Neural crest cell (in vitro differentiated cells): Measurements from ENCODE around the gene COL8A2. TPM values are rescaled to one million over a fixed set of nuclear protein-coding genes. Genes with fewer than 3 reads are reported as not detected.

Source experiments
- DNase-seq: peaks from one replicate; pipeline ENCODE4 v3.0.0; 2021; ENCODE audit warnings: low read depth, mixed read lengths, low spot score
- H3K27ac Mint-ChIP-seq: one replicate; pipeline ENCODE4 v1.8.0; 2021; ENCODE audit warnings: mild to moderate bottlenecking, mixed read lengths; ENCODE audit not compliant: unreplicated experiment
- H3K27me3 Mint-ChIP-seq: 2 replicates; pipeline ENCODE4 v1.8.0; 2021; ENCODE audit warnings: low read depth, mild to moderate bottlenecking, mixed read lengths
- H3K36me3 Mint-ChIP-seq: 2 replicates; pipeline ENCODE4 v1.8.0; 2021; ENCODE audit warnings: low read depth, mild to moderate bottlenecking, mixed read lengths
- H3K4me1 Mint-ChIP-seq: 2 replicates; pipeline ENCODE4 v1.8.0; 2021; ENCODE audit warnings: mixed read lengths
- H3K4me3 Mint-ChIP-seq: one replicate; pipeline ENCODE4 v1.8.0; 2021; ENCODE audit warnings: mild to moderate bottlenecking, mixed read lengths
- H3K9me3 Mint-ChIP-seq: 2 replicates; pipeline ENCODE4 v1.8.0; 2021; ENCODE audit warnings: mixed read lengths
- total RNA-seq: library from RNA; stranded (reverse); gene quantifications from 2 replicates; pipeline ENCODE4 v1.2.1, GENCODE V29; 2021
- TF ChIP-seq, protein P1 (sequence below): fragments of 200-600 bp; sonication (generic); conservative IDR thresholded peaks from 2 replicates; pipeline ENCODE4 v1.5.0; 2021; ENCODE audit warnings: antibody characterized with exemption, mild to moderate bottlenecking

The COL8A2 gene
- total RNA-seq, 1 donor from 2014 or later, result 0.09 TPM

DNA sequence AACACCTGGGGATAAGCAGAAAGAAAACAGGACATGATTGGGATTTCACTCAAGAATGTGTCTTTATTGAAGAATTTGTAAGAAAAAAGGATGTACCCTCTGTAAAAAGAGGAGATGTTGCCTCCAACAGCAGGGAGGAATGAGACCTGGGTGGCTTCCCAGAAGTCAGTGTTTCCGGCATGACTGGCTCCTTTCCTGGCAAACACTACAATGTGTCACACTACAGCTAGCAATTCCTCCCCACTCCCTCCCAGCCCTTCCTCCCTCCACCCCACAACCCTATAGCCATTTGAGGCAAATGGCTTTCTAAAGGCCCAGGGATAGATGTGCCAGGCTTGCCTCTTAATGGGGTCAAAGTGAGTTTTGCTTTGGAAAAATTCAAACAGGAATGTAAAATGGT, 11.5 kb upstream of the COL8A2 start:
- no peaks in the 10 kb centered on the region for H3K27me3 Mint-ChIP-seq
- H3K4me3 Mint-ChIP-seq, result no peak overlapping the region
- H3K27ac Mint-ChIP-seq, result no peak overlapping the region
- peaks cover 12% of the 10 kb centered on the region for H3K4me1 Mint-ChIP-seq
- DNase-seq, result no peak
- H3K9me3 Mint-ChIP-seq, result no peaks in the 10 kb centered on the region
- TF ChIP-seq, protein P1, sequence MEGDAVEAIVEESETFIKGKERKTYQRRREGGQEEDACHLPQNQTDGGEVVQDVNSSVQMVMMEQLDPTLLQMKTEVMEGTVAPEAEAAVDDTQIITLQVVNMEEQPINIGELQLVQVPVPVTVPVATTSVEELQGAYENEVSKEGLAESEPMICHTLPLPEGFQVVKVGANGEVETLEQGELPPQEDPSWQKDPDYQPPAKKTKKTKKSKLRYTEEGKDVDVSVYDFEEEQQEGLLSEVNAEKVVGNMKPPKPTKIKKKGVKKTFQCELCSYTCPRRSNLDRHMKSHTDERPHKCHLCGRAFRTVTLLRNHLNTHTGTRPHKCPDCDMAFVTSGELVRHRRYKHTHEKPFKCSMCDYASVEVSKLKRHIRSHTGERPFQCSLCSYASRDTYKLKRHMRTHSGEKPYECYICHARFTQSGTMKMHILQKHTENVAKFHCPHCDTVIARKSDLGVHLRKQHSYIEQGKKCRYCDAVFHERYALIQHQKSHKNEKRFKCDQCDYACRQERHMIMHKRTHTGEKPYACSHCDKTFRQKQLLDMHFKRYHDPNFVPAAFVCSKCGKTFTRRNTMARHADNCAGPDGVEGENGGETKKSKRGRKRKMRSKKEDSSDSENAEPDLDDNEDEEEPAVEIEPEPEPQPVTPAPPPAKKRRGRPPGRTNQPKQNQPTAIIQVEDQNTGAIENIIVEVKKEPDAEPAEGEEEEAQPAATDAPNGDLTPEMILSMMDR, result no peak
- no peaks in the 10 kb centered on the region for H3K36me3 Mint-ChIP-seq

DNA sequence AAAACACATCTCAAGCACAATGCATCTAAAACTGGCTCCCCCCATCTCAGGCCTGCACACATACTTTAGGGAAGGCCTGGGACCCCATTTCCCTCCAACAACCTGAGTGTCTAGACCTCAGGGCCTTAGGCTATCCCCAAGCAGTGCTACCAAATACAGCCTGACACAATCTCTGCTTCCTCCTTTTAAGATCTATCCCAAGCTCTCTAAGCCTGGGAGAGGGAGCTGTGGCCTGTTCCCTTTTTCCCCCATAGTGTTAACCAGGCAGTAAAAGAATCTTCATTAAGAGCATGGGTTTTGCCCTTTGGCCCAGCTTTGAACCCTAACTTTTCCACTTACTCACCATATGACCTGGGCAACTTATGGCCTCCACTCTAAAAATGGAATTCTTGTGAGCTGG, 10.8 kb upstream of the COL8A2 start:
- H3K4me3 Mint-ChIP-seq, result no peak overlapping the region
- no peaks in the 10 kb centered on the region for H3K9me3 Mint-ChIP-seq
- no peak for DNase-seq
- H3K36me3 Mint-ChIP-seq, result no peaks in the 10 kb centered on the region
- peaks cover 12% of the 10 kb centered on the region for H3K4me1 Mint-ChIP-seq
- TF ChIP-seq, protein P1, result no peak
- H3K27me3 Mint-ChIP-seq, result no peaks in the 10 kb centered on the region
- no peak overlapping the region for H3K27ac Mint-ChIP-seq

DNA sequence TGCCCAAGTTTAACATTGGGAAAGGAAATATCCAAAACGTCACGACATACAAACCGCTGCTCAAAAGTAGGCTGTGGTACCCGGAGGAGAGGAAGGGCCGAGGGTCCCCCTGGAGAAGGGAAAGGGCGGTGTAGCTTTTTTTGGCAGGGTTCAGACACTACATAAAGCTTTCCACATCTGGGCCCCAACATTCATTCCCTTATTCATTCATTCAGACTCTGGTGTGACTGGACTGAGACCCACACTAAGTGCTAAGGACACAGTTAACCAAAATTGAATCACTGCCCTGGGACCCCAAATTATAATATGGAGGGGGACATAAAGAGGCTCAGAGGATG, 10.3 kb upstream of the COL8A2 start:
- TF ChIP-seq, protein P1, result no peak
- no peak overlapping the region for H3K27ac Mint-ChIP-seq
- no peaks in the 10 kb centered on the region for H3K9me3 Mint-ChIP-seq
- H3K4me3 Mint-ChIP-seq, result no peak overlapping the region
- no peaks in the 10 kb centered on the region for H3K27me3 Mint-ChIP-seq
- DNase-seq, result no peak
- peaks cover 12% of the 10 kb centered on the region for H3K4me1 Mint-ChIP-seq
- no peaks in the 10 kb centered on the region for H3K36me3 Mint-ChIP-seq

DNA sequence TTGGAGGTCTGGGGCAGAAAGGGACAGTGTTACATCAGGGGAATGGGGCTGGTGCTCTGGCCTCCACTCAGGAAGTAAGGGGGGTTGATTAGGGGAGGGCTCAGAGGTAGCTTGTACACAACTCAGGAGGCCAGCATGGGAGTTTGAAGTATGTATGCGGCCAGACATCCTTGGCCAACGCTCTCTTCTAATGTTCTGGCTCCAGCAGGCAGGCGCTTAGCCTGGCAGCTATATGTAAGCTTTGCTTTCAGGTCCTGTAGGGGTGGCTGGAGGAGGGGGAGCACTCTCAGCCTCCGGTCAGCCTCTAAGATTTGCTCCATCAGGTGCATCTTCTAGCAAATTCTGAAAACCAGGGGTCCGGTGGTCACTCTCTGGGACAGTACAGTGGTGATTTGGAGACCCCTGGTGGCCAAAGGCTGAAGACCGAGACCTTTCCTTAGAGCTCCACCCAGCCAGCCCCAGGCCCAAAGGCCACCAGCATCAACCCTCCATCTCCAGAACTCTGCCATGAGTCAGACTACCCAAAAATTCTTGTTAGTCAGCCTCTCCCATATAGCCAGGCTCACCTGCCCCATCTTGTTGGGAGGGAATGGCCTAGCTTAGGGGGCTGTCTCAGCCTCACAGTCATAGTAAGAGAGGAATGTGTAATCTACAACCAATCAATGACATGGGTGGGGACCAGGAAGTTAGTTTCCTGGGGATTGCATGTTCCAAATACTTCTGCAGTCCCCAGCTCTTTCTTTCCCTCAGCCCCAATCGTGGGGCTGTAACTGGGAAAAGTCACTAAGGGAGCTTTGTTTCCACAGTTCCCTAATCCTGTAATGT, 9.7 kb upstream of the COL8A2 start:
- TF ChIP-seq, protein P1, result peak; percentile 75
- H3K9me3 Mint-ChIP-seq, result no peaks in the 10 kb centered on the region
- H3K4me3 Mint-ChIP-seq, result no peak overlapping the region
- peaks cover 12% of the 10 kb centered on the region for H3K4me1 Mint-ChIP-seq
- peak; percentile 79 for DNase-seq
- H3K36me3 Mint-ChIP-seq, result no peaks in the 10 kb centered on the region
- H3K27ac Mint-ChIP-seq, result no peak overlapping the region
- no peaks in the 10 kb centered on the region for H3K27me3 Mint-ChIP-seq

DNA sequence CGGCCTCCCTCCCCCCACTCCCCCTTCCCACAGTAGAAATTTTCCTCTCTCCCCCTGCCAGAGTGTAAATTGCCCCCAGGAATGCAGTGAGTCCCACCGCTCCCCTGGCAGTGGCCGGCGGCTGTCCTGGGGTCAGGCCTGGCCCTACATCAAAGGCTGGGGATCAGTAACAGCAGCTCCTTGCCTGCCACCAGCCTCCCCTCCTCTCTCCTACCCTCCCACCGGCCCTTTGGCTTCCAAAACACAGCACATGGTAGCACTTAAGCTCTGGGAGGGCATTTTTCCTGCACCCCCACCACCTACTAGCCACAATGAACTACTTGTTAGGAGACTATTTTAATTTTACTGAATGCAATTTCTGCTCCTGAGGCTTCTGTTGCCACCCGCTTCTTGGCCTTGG, 9.0 kb upstream of the COL8A2 start:
- DNase-seq, result no peak
- Mint-ChIP-seq H3K4me3 (no peak overlapping the region), H3K36me3 (no peaks in the 10 kb centered on the region), H3K27ac (no peak overlapping the region), H3K9me3 (no peaks in the 10 kb centered on the region), H3K4me1 (peaks cover 12% of the 10 kb centered on the region), H3K27me3 (no peaks in the 10 kb centered on the region)
- TF ChIP-seq, protein P1, result no peak
